GM12875 (cell line): ENCODE data around the gene TMEM178B.

Source experiments
- H3K4me3 ChIP-seq: one replicate; pipeline ENCODE4 v1.5.1; 2011; ENCODE audit warnings: low read depth, low read length, control low read depth
- TF ChIP-seq, protein P1 (sequence below): IDR thresholded peaks from 2 replicates; pipeline ENCODE4 v1.5.1; 2011; ENCODE audit warnings: low read depth, mild to moderate bottlenecking, control low read depth, inconsistent platforms, low read length, moderate library complexity, borderline replicate concordance; ENCODE audit not compliant: insufficient read depth

TMEM178B gene

GRCh38 chr7:141436139-141436538 lies 362.3 kb downstream of the TMEM178B start:
- no peak overlapping the region for H3K4me3 ChIP-seq
- TF ChIP-seq, protein P1, sequence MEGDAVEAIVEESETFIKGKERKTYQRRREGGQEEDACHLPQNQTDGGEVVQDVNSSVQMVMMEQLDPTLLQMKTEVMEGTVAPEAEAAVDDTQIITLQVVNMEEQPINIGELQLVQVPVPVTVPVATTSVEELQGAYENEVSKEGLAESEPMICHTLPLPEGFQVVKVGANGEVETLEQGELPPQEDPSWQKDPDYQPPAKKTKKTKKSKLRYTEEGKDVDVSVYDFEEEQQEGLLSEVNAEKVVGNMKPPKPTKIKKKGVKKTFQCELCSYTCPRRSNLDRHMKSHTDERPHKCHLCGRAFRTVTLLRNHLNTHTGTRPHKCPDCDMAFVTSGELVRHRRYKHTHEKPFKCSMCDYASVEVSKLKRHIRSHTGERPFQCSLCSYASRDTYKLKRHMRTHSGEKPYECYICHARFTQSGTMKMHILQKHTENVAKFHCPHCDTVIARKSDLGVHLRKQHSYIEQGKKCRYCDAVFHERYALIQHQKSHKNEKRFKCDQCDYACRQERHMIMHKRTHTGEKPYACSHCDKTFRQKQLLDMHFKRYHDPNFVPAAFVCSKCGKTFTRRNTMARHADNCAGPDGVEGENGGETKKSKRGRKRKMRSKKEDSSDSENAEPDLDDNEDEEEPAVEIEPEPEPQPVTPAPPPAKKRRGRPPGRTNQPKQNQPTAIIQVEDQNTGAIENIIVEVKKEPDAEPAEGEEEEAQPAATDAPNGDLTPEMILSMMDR = no peak

DNA sequence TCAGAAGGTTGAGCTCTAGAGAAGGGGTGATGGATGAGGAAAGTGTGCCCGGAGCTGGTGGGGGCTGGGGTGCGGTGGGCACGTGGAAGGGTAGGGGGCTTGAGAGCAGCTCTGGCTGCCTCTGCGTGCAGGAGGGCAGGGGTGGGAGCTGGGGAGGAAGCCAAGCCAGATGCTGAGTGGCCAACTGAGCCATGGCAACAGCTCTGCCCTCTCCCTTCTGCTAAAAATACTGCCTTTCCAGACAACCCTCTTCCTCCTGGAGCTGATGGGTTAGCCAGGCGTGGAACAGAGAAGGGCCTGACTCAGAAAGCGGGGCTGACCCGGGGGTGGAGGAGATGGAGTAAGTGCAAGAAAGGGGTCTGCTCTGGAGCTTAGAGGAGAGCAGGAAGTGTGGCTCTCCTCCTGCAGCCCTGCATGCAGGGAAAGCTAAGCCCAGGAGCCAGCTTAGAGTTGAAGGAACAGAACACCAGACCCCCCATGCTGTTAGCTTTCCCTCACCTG lies 362.8 kb downstream of the TMEM178B start:
- TF ChIP-seq, protein P1 = no peak
- H3K4me3 ChIP-seq = no peak overlapping the region

DNA sequence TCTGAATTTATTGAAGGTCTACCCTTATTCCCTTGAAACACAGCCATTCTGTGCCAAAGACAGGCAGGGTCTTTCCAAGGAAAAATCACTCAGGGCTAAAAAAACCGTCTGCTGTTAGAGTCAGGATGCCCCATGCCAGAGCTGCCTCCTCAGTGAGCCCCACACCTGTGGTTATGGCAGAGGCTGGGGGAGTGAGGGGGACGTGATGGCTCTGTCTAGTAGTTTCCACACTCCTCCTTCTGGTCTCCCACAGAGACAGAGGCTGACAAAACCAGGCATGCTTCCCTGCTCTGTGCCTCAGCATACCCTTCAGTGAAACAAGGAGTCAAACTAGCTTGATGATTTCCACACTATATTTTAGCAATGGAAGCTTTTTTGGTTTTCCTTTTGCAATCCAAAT lies 365.3 kb downstream of the TMEM178B start:
- TF ChIP-seq, protein P1 = no peak
- H3K4me3 ChIP-seq = no peak overlapping the region

DNA sequence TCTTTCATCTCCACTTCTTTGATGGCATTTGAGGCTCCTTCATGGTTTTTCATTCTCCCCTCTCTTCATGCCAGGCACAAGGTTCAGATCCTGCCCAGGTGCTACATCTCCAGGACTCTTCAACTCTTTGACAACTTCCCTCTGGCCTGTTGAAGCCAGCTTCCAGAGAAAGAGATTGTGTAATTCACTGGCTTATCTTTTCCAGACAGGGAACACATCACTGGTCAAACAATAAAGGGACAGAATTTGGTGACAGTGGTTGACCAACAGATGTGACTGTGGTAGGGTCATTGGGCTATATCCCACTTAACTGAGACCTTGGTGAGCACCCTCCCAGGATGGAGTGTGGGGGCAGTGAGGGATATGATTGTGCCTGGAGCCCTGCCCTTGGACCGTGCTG lies 365.9 kb downstream of the TMEM178B start:
- TF ChIP-seq, protein P1 = no peak

GRCh38 chr7:141441837-141442627 lies 368.2 kb downstream of the TMEM178B start:
- TF ChIP-seq, protein P1 = no peak
- no peak overlapping the region for H3K4me3 ChIP-seq

More for the DNA sequence above, 365.9 kb downstream of the TMEM178B start:
- no peak overlapping the region for H3K4me3 ChIP-seq

DNA sequence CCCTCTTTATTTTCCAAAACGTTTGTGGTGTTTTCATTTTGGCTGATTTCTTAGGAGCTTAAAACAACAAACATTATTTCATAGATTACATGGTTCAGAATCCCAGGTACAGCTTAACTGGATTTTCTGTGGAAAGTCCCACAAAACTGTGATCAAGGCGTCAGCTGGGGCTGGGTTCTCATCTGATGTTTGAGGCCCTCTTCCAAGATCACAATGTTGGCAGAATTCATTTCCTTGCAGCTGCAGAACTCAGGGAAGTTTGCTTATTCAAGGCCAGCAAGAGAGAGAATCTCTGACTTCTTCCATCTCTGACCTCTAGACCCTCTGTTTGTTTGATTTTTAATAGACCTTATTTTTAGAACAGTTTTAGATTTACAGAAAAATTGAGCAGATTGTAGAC lies 368.9 kb downstream of the TMEM178B start:
- no peak overlapping the region for H3K4me3 ChIP-seq
- TF ChIP-seq, protein P1 = no peak

DNA sequence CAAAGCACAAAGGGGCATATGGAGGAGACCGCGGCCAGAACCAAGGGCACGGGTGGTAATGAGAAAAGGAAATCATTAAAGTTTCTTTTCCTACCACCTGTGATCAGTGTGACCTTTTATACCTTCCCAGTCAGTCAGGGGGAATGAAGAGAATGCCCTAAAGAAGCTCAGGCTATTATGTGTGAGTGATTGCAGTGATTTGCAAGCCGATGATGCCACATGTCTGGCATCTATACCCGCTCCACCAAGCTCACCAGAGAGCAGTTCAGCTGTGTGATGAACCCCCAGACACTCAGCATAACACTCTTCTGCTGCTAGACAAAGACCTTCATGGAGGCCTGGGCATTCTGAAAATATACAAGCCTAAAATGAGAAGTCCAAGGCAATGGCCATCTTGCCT lies 371.1 kb downstream of the TMEM178B start:
- TF ChIP-seq, protein P1 = no peak
- H3K4me3 ChIP-seq = no peak overlapping the region
